ENCODE measurements around the gene ZC3H4. TPM values are rescaled to one million over a fixed set of nuclear protein-coding genes. Genes with fewer than 3 reads are reported as not detected.

Gene ZC3H4
- total RNA-seq, 1 experiment from 2014 or later: 105 TPM

DNA sequence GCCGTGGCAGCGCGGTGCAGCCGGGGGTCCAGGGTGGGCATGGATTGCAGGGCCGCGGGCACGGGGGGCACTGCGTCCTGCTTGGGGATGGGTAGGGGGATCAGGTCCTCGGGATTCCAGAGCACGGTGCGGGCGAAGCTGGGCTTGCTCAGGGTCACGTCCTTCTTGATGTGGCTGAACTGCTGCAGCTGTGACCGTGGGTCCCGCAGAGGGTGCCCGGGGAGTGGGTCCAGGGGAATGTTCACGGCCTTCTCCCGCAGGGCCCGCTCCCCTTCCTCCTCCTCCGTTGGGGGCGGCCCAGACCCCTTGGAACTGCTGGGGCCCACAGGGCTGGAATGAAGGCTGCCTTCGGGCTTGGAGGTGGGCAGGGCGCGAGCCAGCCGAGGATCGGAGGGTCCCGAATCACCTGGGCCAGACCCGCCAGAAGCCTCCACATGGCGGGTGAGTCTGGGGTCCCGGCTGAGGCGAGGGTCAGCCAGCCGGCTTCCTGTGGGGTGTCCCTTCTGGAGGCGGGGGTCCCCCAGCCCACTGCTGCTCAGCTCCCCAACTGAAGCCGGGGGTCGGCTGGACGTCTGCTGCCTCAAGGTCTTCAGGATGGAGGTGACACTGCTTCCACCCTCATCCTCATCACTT lies 46.2 kb downstream of the ZC3H4 start:
- Histone ChIP-seq H4K20me1 (ENCODE audit: control insufficient read depth, insufficient read depth, insufficient read length) (no peaks in the 10 kb centered on the region), H3K4me1 (ENCODE audit: insufficient read depth, low read length) (no peaks in the 10 kb centered on the region), H3K18ac (ENCODE audit: insufficient read length, low read depth, low read length) (no peak overlapping the region), H3T11ph (ENCODE audit: low read length) (no peak overlapping the region), H4K5ac (ENCODE audit: insufficient read length, low read depth, low read length) (no peak overlapping the region), H4K91ac (ENCODE audit: insufficient read length, low read depth, low read length) (no peak overlapping the region), H4K8ac (replicated peaks; ENCODE audit: insufficient read length, low read depth, low read length) (no peak overlapping the region), H3K79me1 (ENCODE audit: insufficient read depth, low read depth, low read length, poor library complexity, severe bottlenecking) (no peaks in the 10 kb centered on the region), H3K4me2 (ENCODE audit: insufficient read depth, insufficient read length, low read length) (no peak overlapping the region), H3K14ac (ENCODE audit: insufficient read depth, low read length) (no peak overlapping the region; the same call in 1 of the 2 replicates), H3K79me2 (ENCODE audit: insufficient read depth, low read length) (no peaks in the 10 kb centered on the region), H3K4ac (ENCODE audit: low read depth, low read length) (no peak overlapping the region), H3K27me3 (ENCODE audit: insufficient read depth, low read length) (no peaks in the 10 kb centered on the region), H2BK20ac (ENCODE audit: low read depth, low read length, poor library complexity, severe bottlenecking) (no peak overlapping the region), H3K27ac (ENCODE audit: insufficient read length, low read depth, low read length) (no peak overlapping the region), H2BK15ac (ENCODE audit: low read depth, low read length) (no peak overlapping the region), H2AK5ac (ENCODE audit: insufficient read length, low read length) (no peak overlapping the region), H3K23me2 (ENCODE audit: insufficient read length, low read depth, low read length, poor library complexity, severe bottlenecking) (no peaks in the 10 kb centered on the region), H2BK12ac (ENCODE audit: insufficient read length, low read depth, low read length) (no peak overlapping the region), H3K9ac (ENCODE audit: extremely low read depth, insufficient read length, low read length) (no peak overlapping the region), H3K56ac (ENCODE audit: insufficient read length, low read depth, low read length) (no peak overlapping the region), H2BK5ac (ENCODE audit: insufficient read length, low read length) (no peak overlapping the region), H3K23ac (ENCODE audit: insufficient read length, low read depth, low read length) (no peak overlapping the region), H3K9me3 (ENCODE audit: control insufficient read depth, low read depth, low read length) (no peaks in the 10 kb centered on the region), H2AFZ (ENCODE audit: low read length) (no peak overlapping the region), H2BK120ac (ENCODE audit: low read depth, low read length, poor library complexity, severe bottlenecking) (no peak overlapping the region)
- Mint-ChIP-seq H3K27me3 (ENCODE audit: low read depth) (no peaks in the 10 kb centered on the region), H3K9me3 (no peaks in the 10 kb centered on the region), H3K27ac (no peak overlapping the region), H3K36me3 (ENCODE audit: insufficient read depth in 1 of 3, low read depth in 3 of 3) (peaks cover 22 to 68% (median 59%) of the 10 kb centered on the region in 3 experiments; a peak in 6 of 7 replicates), H3K4me3 (no peak overlapping the region), H3K4me1 (no peaks in the 10 kb centered on the region; a peak in 1 of 4 replicates)
- no CpG with 5 or more reads among the region's 36 CpGs for WGBS (ENCODE audit: extremely low coverage, insufficient read length, low lambda C conversion rate)
- no peak for DNase-seq
- TF ChIP-seq, protein P1, sequence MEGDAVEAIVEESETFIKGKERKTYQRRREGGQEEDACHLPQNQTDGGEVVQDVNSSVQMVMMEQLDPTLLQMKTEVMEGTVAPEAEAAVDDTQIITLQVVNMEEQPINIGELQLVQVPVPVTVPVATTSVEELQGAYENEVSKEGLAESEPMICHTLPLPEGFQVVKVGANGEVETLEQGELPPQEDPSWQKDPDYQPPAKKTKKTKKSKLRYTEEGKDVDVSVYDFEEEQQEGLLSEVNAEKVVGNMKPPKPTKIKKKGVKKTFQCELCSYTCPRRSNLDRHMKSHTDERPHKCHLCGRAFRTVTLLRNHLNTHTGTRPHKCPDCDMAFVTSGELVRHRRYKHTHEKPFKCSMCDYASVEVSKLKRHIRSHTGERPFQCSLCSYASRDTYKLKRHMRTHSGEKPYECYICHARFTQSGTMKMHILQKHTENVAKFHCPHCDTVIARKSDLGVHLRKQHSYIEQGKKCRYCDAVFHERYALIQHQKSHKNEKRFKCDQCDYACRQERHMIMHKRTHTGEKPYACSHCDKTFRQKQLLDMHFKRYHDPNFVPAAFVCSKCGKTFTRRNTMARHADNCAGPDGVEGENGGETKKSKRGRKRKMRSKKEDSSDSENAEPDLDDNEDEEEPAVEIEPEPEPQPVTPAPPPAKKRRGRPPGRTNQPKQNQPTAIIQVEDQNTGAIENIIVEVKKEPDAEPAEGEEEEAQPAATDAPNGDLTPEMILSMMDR (conservative IDR thresholded peaks at IDR 0.05): no peak

Data from H9 (cell line).